ENCODE measurements around the gene CAPN14.

GRCh38 chr2:31259075-31259474, 41.8 kb upstream of the CAPN14 start:
- TF ChIP-seq POLR2AphosphoS5 (IDR thresholded peaks at IDR 0.05; ENCODE audit: low read depth, low read length) (no peak), TAF1 (IDR thresholded peaks at IDR 0.05; ENCODE audit: low read depth, low read length) (no peak), POLR2A (IDR thresholded peaks at IDR 0.05; ENCODE audit: low read depth, low read length) (no peak), SPI1 (IDR thresholded peaks at IDR 0.05; ENCODE audit: low read depth, low read length) (no peak), PAX5 (IDR thresholded peaks at IDR 0.05; ENCODE audit: insufficient read depth, low read length, severe bottlenecking) (no peak)

Data from GM12891 (cell line).